ENCODE measurements around the gene EPHB3. TPM values are rescaled to one million over a fixed set of nuclear protein-coding genes. Genes with fewer than 3 reads are reported as not detected.

Gene EPHB3
- total RNA-seq, 2 experiments from 2014 or later = 0.20 to 0.71 TPM

- H3K36me3 Mint-ChIP-seq (ENCODE audit: low read depth) = no peaks in the 10 kb centered on the region
- H3K9me3 Mint-ChIP-seq = no peaks in the 10 kb centered on the region
- POLR2A ChIA-PET = no interaction called here
- CTCF ChIA-PET = interaction anchor here (0.9 kb wide), 1 partner anchor 19 kb away, joined by 3 read pairs; the partner anchor contains the start of gene EPHB3
- no peak for DNase-seq
- H3K27ac Mint-ChIP-seq = no peak overlapping the region
- H3K4me1 Mint-ChIP-seq = peaks cover 3% of the 10 kb centered on the region
- H3K27me3 Mint-ChIP-seq = peaks cover 29% of the 10 kb centered on the region
- H3K4me3 Mint-ChIP-seq = no peak overlapping the region
These were observed 18.8 kb downstream of the EPHB3 start for GRCh38 chr3:184580376-184580775.

GRCh38 chr3:184581331-184581855, 19.8 kb downstream of the EPHB3 start:
- ChIA-PET POLR2A (no interaction called here), CTCF (no interaction called here)
- Mint-ChIP-seq H3K36me3 (ENCODE audit: low read depth) (no peaks in the 10 kb centered on the region), H3K27me3 (peaks cover 34% of the 10 kb centered on the region), H3K4me1 (peaks cover 3% of the 10 kb centered on the region), H3K9me3 (no peaks in the 10 kb centered on the region), H3K4me3 (no peak overlapping the region), H3K27ac (no peak overlapping the region)
- no peak for DNase-seq

- DNase-seq = no peak
- no peak overlapping the region for H3K4me3 Mint-ChIP-seq
- peaks cover 34% of the 10 kb centered on the region for H3K27me3 Mint-ChIP-seq
- H3K27ac Mint-ChIP-seq = no peak overlapping the region
- H3K4me1 Mint-ChIP-seq = peaks cover 3% of the 10 kb centered on the region
- ChIA-PET POLR2A (no interaction called here), CTCF (interaction anchor here (1.3 to 1.7 kb wide), 2 partner anchors 21 to 161 kb away, joined by 3 to 5 read pairs; partner anchors contain the start of gene EPHB3)
- no peaks in the 10 kb centered on the region for H3K9me3 Mint-ChIP-seq
- no peaks in the 10 kb centered on the region for H3K36me3 Mint-ChIP-seq (ENCODE audit: low read depth)
These were observed 21.3 kb downstream of the EPHB3 start for GRCh38 chr3:184582646-184583577.

- peaks cover 34% of the 10 kb centered on the region for H3K27me3 Mint-ChIP-seq
- H3K36me3 Mint-ChIP-seq (ENCODE audit: low read depth) = no peaks in the 10 kb centered on the region
- ChIA-PET CTCF (interaction anchor here (1.3 to 1.7 kb wide), 2 partner anchors 22 to 161 kb away, joined by 3 to 5 read pairs; partner anchors contain the start of gene EPHB3), POLR2A (no interaction called here)
- no peak overlapping the region for H3K4me3 Mint-ChIP-seq
- peaks cover 3% of the 10 kb centered on the region for H3K4me1 Mint-ChIP-seq
- H3K9me3 Mint-ChIP-seq = no peaks in the 10 kb centered on the region
- DNase-seq = no peak
- no peak overlapping the region for H3K27ac Mint-ChIP-seq
These were observed 22.2 kb downstream of the EPHB3 start for GRCh38 chr3:184583578-184584451.

- peaks cover 34% of the 10 kb centered on the region for H3K27me3 Mint-ChIP-seq
- H3K4me3 Mint-ChIP-seq = no peak overlapping the region
- POLR2A ChIA-PET = no interaction called here
- no peak for DNase-seq
- no peaks in the 10 kb centered on the region for H3K9me3 Mint-ChIP-seq
- no peaks in the 10 kb centered on the region for H3K36me3 Mint-ChIP-seq (ENCODE audit: low read depth)
- CTCF ChIA-PET = no interaction called here
- H3K4me1 Mint-ChIP-seq = peaks cover 3% of the 10 kb centered on the region
- no peak overlapping the region for H3K27ac Mint-ChIP-seq
These were observed 22.9 kb downstream of the EPHB3 start for GRCh38 chr3:184584464-184584891.

GRCh38 chr3:184585545-184585944, 24.0 kb downstream of the EPHB3 start:
- H3K4me1 Mint-ChIP-seq = peaks cover 3% of the 10 kb centered on the region
- H3K9me3 Mint-ChIP-seq = no peaks in the 10 kb centered on the region
- ChIA-PET CTCF (no interaction called here), POLR2A (interaction anchor here (1.2 kb wide), 1 partner anchor 24 kb away, joined by 4 read pairs; the partner anchor contains the start of gene EPHB3)
- DNase-seq = no peak
- no peak overlapping the region for H3K4me3 Mint-ChIP-seq
- peaks cover 32% of the 10 kb centered on the region for H3K27me3 Mint-ChIP-seq
- no peaks in the 10 kb centered on the region for H3K36me3 Mint-ChIP-seq (ENCODE audit: low read depth)
- no peak overlapping the region for H3K27ac Mint-ChIP-seq

GRCh38 chr3:184586851-184587250, 25.3 kb downstream of the EPHB3 start:
- ChIA-PET POLR2A (no interaction called here), CTCF (no interaction called here)
- Mint-ChIP-seq H3K4me3 (no peak overlapping the region), H3K27ac (no peak overlapping the region), H3K4me1 (peaks cover 3% of the 10 kb centered on the region), H3K9me3 (no peaks in the 10 kb centered on the region), H3K27me3 (peaks cover 32% of the 10 kb centered on the region), H3K36me3 (ENCODE audit: low read depth) (no peaks in the 10 kb centered on the region)
- DNase-seq = no peak

- Mint-ChIP-seq H3K27me3 (peaks cover 18% of the 10 kb centered on the region), H3K27ac (no peak overlapping the region), H3K36me3 (ENCODE audit: low read depth) (no peaks in the 10 kb centered on the region), H3K4me3 (no peak overlapping the region), H3K4me1 (no peaks in the 10 kb centered on the region), H3K9me3 (no peaks in the 10 kb centered on the region)
- ChIA-PET POLR2A (no interaction called here), CTCF (no interaction called here)
- DNase-seq = no peak
These were observed 27.2 kb downstream of the EPHB3 start for GRCh38 chr3:184588776-184589175.

GRCh38 chr3:184590795-184591194, 29.2 kb downstream of the EPHB3 start:
- ChIA-PET POLR2A (no interaction called here), CTCF (no interaction called here)
- H3K27ac Mint-ChIP-seq = no peak overlapping the region
- H3K4me1 Mint-ChIP-seq = no peaks in the 10 kb centered on the region
- no peaks in the 10 kb centered on the region for H3K36me3 Mint-ChIP-seq (ENCODE audit: low read depth)
- no peak overlapping the region for H3K4me3 Mint-ChIP-seq
- no peaks in the 10 kb centered on the region for H3K9me3 Mint-ChIP-seq
- peaks cover under 1% of the 10 kb centered on the region for H3K27me3 Mint-ChIP-seq
- DNase-seq = no peak

GRCh38 chr3:184591789-184592188, 30.2 kb downstream of the EPHB3 start:
- Mint-ChIP-seq H3K4me3 (no peak overlapping the region), H3K27me3 (no peaks in the 10 kb centered on the region), H3K9me3 (no peaks in the 10 kb centered on the region), H3K36me3 (ENCODE audit: low read depth) (no peaks in the 10 kb centered on the region), H3K27ac (no peak overlapping the region), H3K4me1 (no peaks in the 10 kb centered on the region)
- POLR2A ChIA-PET = no interaction called here
- no peak for DNase-seq
- CTCF ChIA-PET = no interaction called here

- ChIA-PET POLR2A (no interaction called here), CTCF (interaction anchor here (0.6 to 1.1 kb wide), 2 partner anchors 37 to 134 kb away, joined by 3 read pairs; no protein-coding TSS in a partner anchor)
- H3K4me3 Mint-ChIP-seq = no peak overlapping the region
- H3K27me3 Mint-ChIP-seq = no peaks in the 10 kb centered on the region
- no peak overlapping the region for H3K27ac Mint-ChIP-seq
- H3K36me3 Mint-ChIP-seq (ENCODE audit: low read depth) = no peaks in the 10 kb centered on the region
- H3K9me3 Mint-ChIP-seq = no peaks in the 10 kb centered on the region
- no peaks in the 10 kb centered on the region for H3K4me1 Mint-ChIP-seq
- no peak for DNase-seq
These were observed 31.0 kb downstream of the EPHB3 start for GRCh38 chr3:184592371-184593219.

- POLR2A ChIA-PET = no interaction called here
- H3K36me3 Mint-ChIP-seq (ENCODE audit: low read depth) = no peaks in the 10 kb centered on the region
- H3K4me3 Mint-ChIP-seq = no peak overlapping the region
- no peaks in the 10 kb centered on the region for H3K9me3 Mint-ChIP-seq
- no peak overlapping the region for H3K27ac Mint-ChIP-seq
- no peak for DNase-seq
- CTCF ChIA-PET = interaction anchor here (0.6 to 1.1 kb wide), 2 partner anchors 38 to 134 kb away, joined by 3 read pairs; no protein-coding TSS in a partner anchor
- H3K27me3 Mint-ChIP-seq = no peaks in the 10 kb centered on the region
- H3K4me1 Mint-ChIP-seq = no peaks in the 10 kb centered on the region
These were observed 31.8 kb downstream of the EPHB3 start for GRCh38 chr3:184593220-184593927.

Data from activated CD4-positive, alpha-beta memory T cell treated with anti-CD3 and anti-CD28 coated beads, Interleukin-2, amount 10 ng/mL, durations not matched to agents 7 days and 5 days (primary cell).